Neural progenitor cell (in vitro differentiated cells): ENCODE measurements around the gene PLPP2. TPM values are rescaled to one million over a fixed set of nuclear protein-coding genes. Genes with fewer than 3 reads are reported as not detected.

Experiments
- DNase-seq: peaks from one replicate; pipeline ENCODE4 v3.0.0-alpha.2; 2016; ENCODE audit warnings: low spot score
- H2AFZ ChIP-seq: fragments of 200-600 bp; sonication (generic); replicated peaks from 2 replicates; pipeline ENCODE4 v1.6.1; 2016; ENCODE audit warnings: antibody characterized with exemption
- H3F3A ChIP-seq: fragments of 200-600 bp; sonication (generic); 2 replicates; pipeline ENCODE4 v1.6.1; 2016; ENCODE audit warnings: antibody characterized with exemption, low read depth
- H3K27ac ChIP-seq: fragments of 200-600 bp; sonication (generic); 2 replicates; pipeline ENCODE4 v1.5.1; 2016; ENCODE audit warnings: mild to moderate bottlenecking
- H3K27me3 ChIP-seq: fragments of 200-600 bp; sonication (generic); 2 replicates; pipeline ENCODE4 v1.6.1; 2016; ENCODE audit warnings: mild to moderate bottlenecking, moderate library complexity
- H3K36me3 ChIP-seq: fragments of 200-600 bp; sonication (generic); 2 replicates; pipeline ENCODE4 v1.5.1; 2016
- H3K4me1 ChIP-seq: fragments of 200-600 bp; sonication (generic); 2 replicates; pipeline ENCODE4 v1.6.1; 2016; ENCODE audit warnings: mixed run types
- H3K4me2 ChIP-seq: fragments of 200-600 bp; sonication (generic); 2 replicates; pipeline ENCODE4 v1.6.1; 2016
- H3K4me3 ChIP-seq: fragments of 200-600 bp; sonication (generic); 2 replicates; pipeline ENCODE4 v1.5.1; 2016
- H3K79me2 ChIP-seq: fragments of 200-600 bp; sonication (generic); 2 replicates; pipeline ENCODE4 v1.6.1; 2016; ENCODE audit warnings: low read depth
- H3K9ac ChIP-seq: fragments of 200-600 bp; sonication (generic); 2 replicates; pipeline ENCODE4 v1.6.1; 2016
- H3K9me3 ChIP-seq: fragments of 200-600 bp; sonication (generic); 2 replicates; pipeline ENCODE4 v1.5.1; 2016; ENCODE audit warnings: low read depth
- H4K20me1 ChIP-seq: fragments of 200-600 bp; sonication (generic); 2 replicates; pipeline ENCODE4 v1.6.1; 2016; ENCODE audit warnings: low read depth
- H3K27ac Mint-ChIP-seq: 3 replicates; pipeline ENCODE4 v1.8.0; 2021; ENCODE audit warnings: mixed read lengths
- H3K27me3 Mint-ChIP-seq: 2 replicates; pipeline ENCODE4 v1.8.0; 2022; ENCODE audit warnings: low read depth, mild to moderate bottlenecking, inconsistent platforms, moderate library complexity, mixed read lengths; ENCODE audit not compliant: insufficient read depth
- H3K36me3 Mint-ChIP-seq: 3 replicates; pipeline ENCODE4 v1.8.0; 2021; ENCODE audit warnings: mixed read lengths
- H3K4me1 Mint-ChIP-seq: 3 replicates; pipeline ENCODE4 v1.8.0; 2021; ENCODE audit warnings: mixed read lengths
- H3K4me3 Mint-ChIP-seq: 3 replicates; pipeline ENCODE4 v1.8.0; 2021; ENCODE audit warnings: mild to moderate bottlenecking, moderate library complexity, mixed read lengths
- H3K9me3 Mint-ChIP-seq: 3 replicates; pipeline ENCODE4 v1.8.0; 2020; ENCODE audit warnings: mixed read lengths
- CTCF ChIP-seq: fragments of 200-600 bp; sonication (generic); IDR thresholded peaks from 2 replicates; pipeline ENCODE4 v1.5.1; 2017; ENCODE audit warnings: antibody characterized with exemption, mild to moderate bottlenecking
- EZH2 ChIP-seq: fragments of 200-600 bp; sonication (generic); IDR thresholded peaks from 2 replicates; pipeline ENCODE4 v1.6.1; 2017; ENCODE audit warnings: antibody characterized with exemption, mild to moderate bottlenecking, moderate library complexity
- EZH2phosphoT487 ChIP-seq: fragments of 200-600 bp; sonication (generic); IDR thresholded peaks from 2 replicates; pipeline ENCODE4 v1.6.1; 2017; ENCODE audit warnings: antibody characterized with exemption
- total RNA-seq: library from RNA; depleted of rRNA; stranded (reverse); fragments of >200 nt; gene quantifications from 2 replicates; pipeline ENCODE4 v1.2.3, GENCODE V29; 2015; ENCODE audit warnings: low replicate concordance

PLPP2 gene
- total RNA-seq, 1 donor from 2014 or later, result not detected

- H3K36me3 Mint-ChIP-seq, result peaks cover 41% of the 10 kb centered on the region
- no peaks in the 10 kb centered on the region for H3K4me1 ChIP-seq
- no peaks in the 10 kb centered on the region for H3K4me1 Mint-ChIP-seq
- no peak overlapping the region for H3K4me3 Mint-ChIP-seq
- H3K27ac ChIP-seq, result no peak overlapping the region
- H3K27ac Mint-ChIP-seq, result no peak overlapping the region
- H3K9ac ChIP-seq, result no peak overlapping the region
- peaks cover 14% of the 10 kb centered on the region for H3K36me3 ChIP-seq
- H3K27me3 ChIP-seq, result no peaks in the 10 kb centered on the region
- peaks cover 5% of the 10 kb centered on the region for H3K27me3 Mint-ChIP-seq
- H3K4me2 ChIP-seq, result no peak overlapping the region
- no peak for DNase-seq
- no peaks in the 10 kb centered on the region for H3F3A ChIP-seq
- H2AFZ ChIP-seq, result no peak overlapping the region
- no peak overlapping the region for H3K4me3 ChIP-seq
- no peaks in the 10 kb centered on the region for H3K9me3 ChIP-seq
- no peaks in the 10 kb centered on the region for H4K20me1 ChIP-seq
- peaks cover 57% of the 10 kb centered on the region for H3K79me2 ChIP-seq
- no peak for TF ChIP-seq EZH2phosphoT487
- no peak for TF ChIP-seq CTCF
- TF ChIP-seq EZH2, result no peak
- H3K9me3 Mint-ChIP-seq, result peaks cover 29% of the 10 kb centered on the region
These were observed 33.5 kb upstream of the PLPP2 start for GRCh38 chr19:324716-325115.

DNA sequence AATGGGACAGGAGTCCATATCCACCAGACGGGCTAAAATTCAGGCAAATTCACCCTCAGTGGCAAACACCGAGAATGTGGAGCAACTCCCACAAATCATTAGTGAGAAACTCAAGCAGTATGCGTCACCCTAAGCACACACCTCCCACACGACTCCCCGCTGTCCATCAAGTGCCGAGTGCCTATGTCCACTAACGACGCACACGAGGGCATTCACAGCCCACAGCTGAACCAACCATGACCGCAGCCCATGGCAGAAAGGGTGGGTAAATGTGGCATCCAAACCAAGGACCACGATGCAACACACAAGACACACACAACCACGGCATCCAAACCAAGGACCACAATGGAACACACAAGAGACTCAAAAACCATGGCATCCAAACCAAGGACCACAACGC, 31.4 kb upstream of the PLPP2 start:
- H3K27ac ChIP-seq, result no peak overlapping the region
- H3K4me1 ChIP-seq, result no peaks in the 10 kb centered on the region
- H3K4me2 ChIP-seq, result no peak overlapping the region
- H3K9ac ChIP-seq, result no peak overlapping the region
- H3K27ac Mint-ChIP-seq, result no peak overlapping the region
- H3K4me3 ChIP-seq, result no peak overlapping the region
- TF ChIP-seq EZH2phosphoT487 (no peak), CTCF (no peak), EZH2 (no peak)
- H4K20me1 ChIP-seq, result no peaks in the 10 kb centered on the region
- H3K27me3 ChIP-seq, result no peaks in the 10 kb centered on the region
- peaks cover 59% of the 10 kb centered on the region for H3K79me2 ChIP-seq
- H3K4me3 Mint-ChIP-seq, result no peak overlapping the region
- H2AFZ ChIP-seq, result no peak overlapping the region
- no peak for DNase-seq
- H3F3A ChIP-seq, result no peaks in the 10 kb centered on the region
- H3K4me1 Mint-ChIP-seq, result no peaks in the 10 kb centered on the region
- H3K9me3 ChIP-seq, result no peaks in the 10 kb centered on the region
- H3K36me3 ChIP-seq, result no peaks in the 10 kb centered on the region
- H3K27me3 Mint-ChIP-seq, result peaks cover 5% of the 10 kb centered on the region
- peaks cover 36% of the 10 kb centered on the region for H3K36me3 Mint-ChIP-seq
- peaks cover 26% of the 10 kb centered on the region for H3K9me3 Mint-ChIP-seq

DNA sequence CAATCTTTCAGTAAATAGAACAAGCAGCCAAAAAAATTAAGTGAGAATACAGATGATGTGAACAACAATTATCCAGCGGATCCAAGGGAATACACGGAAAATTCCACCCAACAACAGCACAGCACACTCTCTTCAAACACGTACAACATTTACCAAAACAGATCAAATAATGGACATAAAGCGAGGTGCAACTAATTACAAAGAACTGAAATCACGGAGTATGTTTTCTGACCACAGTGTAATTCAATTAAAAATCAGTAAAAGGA, 27.2 kb upstream of the PLPP2 start:
- Histone ChIP-seq H3K36me3 (no peaks in the 10 kb centered on the region), H3K27ac (no peak overlapping the region), H3K4me3 (no peak overlapping the region), H3K9ac (no peak overlapping the region), H3F3A (no peaks in the 10 kb centered on the region), H3K9me3 (no peaks in the 10 kb centered on the region), H2AFZ (no peak overlapping the region), H3K4me1 (no peaks in the 10 kb centered on the region), H3K79me2 (peaks cover 72% of the 10 kb centered on the region), H3K27me3 (no peaks in the 10 kb centered on the region), H3K4me2 (no peak overlapping the region), H4K20me1 (peaks cover 7% of the 10 kb centered on the region)
- peaks cover 46% of the 10 kb centered on the region for H3K36me3 Mint-ChIP-seq
- H3K27ac Mint-ChIP-seq, result no peak overlapping the region
- H3K4me1 Mint-ChIP-seq, result no peaks in the 10 kb centered on the region
- TF ChIP-seq EZH2phosphoT487, result no peak
- no peak for TF ChIP-seq CTCF
- no peak for TF ChIP-seq EZH2
- no peak for DNase-seq
- peaks cover 5% of the 10 kb centered on the region for H3K27me3 Mint-ChIP-seq
- peaks cover 27% of the 10 kb centered on the region for H3K9me3 Mint-ChIP-seq
- no peak overlapping the region for H3K4me3 Mint-ChIP-seq
